Upper lobe of left lung (tissue), 6 donors: Measurements from ENCODE around the gene SMC5. TPM values are rescaled to one million over a fixed set of nuclear protein-coding genes. Genes with fewer than 3 reads are reported as not detected.
A peak's percentile ranks its signal among the peaks of the same experiment; 100 is the strongest.

Experiments
- ATAC-seq, 2 donors: fragments of 200-7000 bp; cut with Tn5 transposase; one replicate each; pipeline ENCODE4 v1.9.1; 2022; ENCODE audit warnings: mild to moderate bottlenecking in 2 of 2, moderate library complexity in 2 of 2; ENCODE audit not compliant: low FRiP score in 2 of 2
- DNase-seq, 2 donors: peaks; one replicate each; pipeline ENCODE4 v3.0.0-alpha.2; 2019 to 2020
- H3K27ac ChIP-seq, 4 donors: fragments of 200-600 bp; sonication (generic); one replicate each; pipeline ENCODE4 v1.5.1; 2016 to 2019
- H3K27me3 ChIP-seq, 4 donors: fragments of 200-600 bp; sonication (generic); one replicate each; pipeline ENCODE4 v1.5.1; 2017 to 2019
- H3K36me3 ChIP-seq, 4 donors: fragments of 200-600 bp; sonication (generic); one replicate each; pipeline ENCODE4 v1.5.1; 2016 to 2019
- H3K4me1 ChIP-seq, 4 donors: fragments of 200-600 bp; sonication (generic); one replicate each; pipeline ENCODE4 v1.5.1; 2018 to 2019
- H3K4me3 ChIP-seq, 4 donors: fragments of 200-600 bp; sonication (generic); one replicate each; pipeline ENCODE4 v1.5.1; 2017 to 2019; ENCODE audit warnings: mild to moderate bottlenecking in 2 of 4, moderate library complexity in 1 of 4
- H3K9me3 ChIP-seq, 4 donors: fragments of 200-600 bp; sonication (generic); one replicate each; pipeline ENCODE4 v1.5.1; 2018 to 2019
- CTCF ChIP-seq, 6 experiments: fragments of 450-650 bp in 4 of 6; fragments of 200-600 bp in 2 of 6; sonication (generic) in 2 of 6; IDR thresholded peaks; one replicate each; pipeline ENCODE4 v1.5.1; 2016 to 2019; ENCODE audit warnings: antibody characterized with exemption in 6 of 6
- EP300 ChIP-seq, 4 donors: sonication (generic); formaldehyde crosslinking; IDR thresholded peaks; one replicate each; pipeline ENCODE4 v1.5.1; 2017; ENCODE audit warnings: antibody characterized with exemption in 4 of 4, control low read depth in 2 of 4
- POLR2A ChIP-seq, 4 donors: fragments of 450-650 bp; IDR thresholded peaks; one replicate each; pipeline ENCODE4 v1.5.1; 2016 to 2017; ENCODE audit warnings: antibody characterized with exemption in 4 of 4, mild to moderate bottlenecking in 2 of 4
- POLR2AphosphoS5 ChIP-seq, 2 donors: sonication (generic); formaldehyde crosslinking; IDR thresholded peaks; one replicate each; pipeline ENCODE4 v1.5.1; 2017; ENCODE audit warnings: antibody characterized with exemption in 2 of 2
- WGBS, 2 donors: methylation state at CpG; one replicate each; pipeline ENCODE4 v1.1.5; 2017 to 2018; 5-methylcytosine and 5-hydroxymethylcytosine counted together
- total RNA-seq, 6 donors: library from RNA; depleted of rRNA in 4 of 6; stranded (reverse); fragments of >200 nt in 4 of 6; gene quantifications; one replicate each; pipeline versions ENCODE4 v1.1.0 to v1.2.1, GENCODE V29; 2016 to 2021
- donor health status: DM: no; HTN: no; CAD: no; lungs with moderate emphysema.
- donor health status: DM: no; HTN: yes; CAD: no; lungs with severe emphysema.

SMC5 gene
- total RNA-seq, 6 donors from 2014 or later: 18.8 to 60.7 (median 28.2) TPM

GRCh38 chr9:70222354-70222753, 36.4 kb upstream of the SMC5 start:
- no peak overlapping the region for H3K27ac ChIP-seq
- TF ChIP-seq CTCF (IDR thresholded peaks at IDR 0.05) (no peak), EP300 (IDR thresholded peaks at IDR 0.05) (no peak), POLR2AphosphoS5 (IDR thresholded peaks at IDR 0.05) (no peak), POLR2A (IDR thresholded peaks at IDR 0.05) (no peak)
- no peak overlapping the region for H3K4me3 ChIP-seq
- DNase-seq: no peak
- no peaks in the 10 kb centered on the region for H3K4me1 ChIP-seq
- no peaks in the 10 kb centered on the region for H3K27me3 ChIP-seq
- 89 to 96% methylated on average over 1 of the region's 1 CpG for WGBS, 2 donors
- no peaks in the 10 kb centered on the region for H3K36me3 ChIP-seq
- no peak for ATAC-seq
- H3K9me3 ChIP-seq: no peaks in the 10 kb centered on the region

- H3K4me1 ChIP-seq: no peaks in the 10 kb centered on the region
- no peak overlapping the region for H3K27ac ChIP-seq
- H3K9me3 ChIP-seq: no peaks in the 10 kb centered on the region
- H3K4me3 ChIP-seq: no peak overlapping the region
- H3K27me3 ChIP-seq: no peaks in the 10 kb centered on the region
- DNase-seq (no peak), ATAC-seq (no peak)
- TF ChIP-seq EP300 (IDR thresholded peaks at IDR 0.05) (no peak), POLR2A (IDR thresholded peaks at IDR 0.05) (no peak), POLR2AphosphoS5 (IDR thresholded peaks at IDR 0.05) (no peak), CTCF (IDR thresholded peaks at IDR 0.05) (no peak)
- 60 to 64% methylated on average over 2 of the region's 2 CpGs for WGBS, 2 donors
- no peaks in the 10 kb centered on the region for H3K36me3 ChIP-seq
Measured at GRCh38 chr9:70228118-70228517, 30.7 kb upstream of the SMC5 start.

- H3K4me3 ChIP-seq: no peak overlapping the region
- ATAC-seq (no peak), DNase-seq (no peak)
- no peak overlapping the region for H3K27ac ChIP-seq
- TF ChIP-seq POLR2AphosphoS5 (IDR thresholded peaks at IDR 0.05) (no peak), CTCF (IDR thresholded peaks at IDR 0.05) (no peak), EP300 (IDR thresholded peaks at IDR 0.05) (no peak), POLR2A (IDR thresholded peaks at IDR 0.05) (no peak)
- WGBS, 2 donors: 82 to 84% methylated on average over 2 of the region's 2 CpGs
- no peaks in the 10 kb centered on the region for H3K9me3 ChIP-seq
- H3K4me1 ChIP-seq: no peaks in the 10 kb centered on the region
- H3K36me3 ChIP-seq: no peaks in the 10 kb centered on the region
- H3K27me3 ChIP-seq: no peaks in the 10 kb centered on the region
Measured at GRCh38 chr9:70228611-70229010, 30.2 kb upstream of the SMC5 start.

GRCh38 chr9:70229026-70229425, 29.8 kb upstream of the SMC5 start:
- no peak overlapping the region for H3K4me3 ChIP-seq
- 68 to 77% methylated on average over 4 of the region's 4 CpGs for WGBS, 2 donors
- H3K4me1 ChIP-seq: no peaks in the 10 kb centered on the region
- H3K36me3 ChIP-seq: no peaks in the 10 kb centered on the region
- no peak for TF ChIP-seq POLR2AphosphoS5 (IDR thresholded peaks at IDR 0.05)
- TF ChIP-seq CTCF (IDR thresholded peaks at IDR 0.05): no peak
- no peak for TF ChIP-seq POLR2A (IDR thresholded peaks at IDR 0.05)
- TF ChIP-seq EP300 (IDR thresholded peaks at IDR 0.05): no peak
- ATAC-seq: peak in 1 of 2 donors; percentile 21
- no peak overlapping the region for H3K27ac ChIP-seq
- no peaks in the 10 kb centered on the region for H3K27me3 ChIP-seq
- DNase-seq: no peak
- H3K9me3 ChIP-seq: no peaks in the 10 kb centered on the region

- no peaks in the 10 kb centered on the region for H3K9me3 ChIP-seq
- no peaks in the 10 kb centered on the region for H3K27me3 ChIP-seq
- no peak for TF ChIP-seq CTCF (IDR thresholded peaks at IDR 0.05)
- TF ChIP-seq POLR2A (IDR thresholded peaks at IDR 0.05): no peak
- TF ChIP-seq EP300 (IDR thresholded peaks at IDR 0.05): no peak
- DNase-seq (no peak), ATAC-seq (peak in 1 of 2 donors; percentile 51)
- no peak overlapping the region for H3K27ac ChIP-seq
- no peaks in the 10 kb centered on the region for H3K4me1 ChIP-seq
- H3K4me3 ChIP-seq: no peak overlapping the region
- H3K36me3 ChIP-seq: no peaks in the 10 kb centered on the region
- 62 to 74% methylated on average over 3 of the region's 3 CpGs for WGBS, 2 donors
Measured at GRCh38 chr9:70229579-70229978, 29.2 kb upstream of the SMC5 start.
